Nephron (organoid): Measurements from ENCODE around the gene MS4A15.

Source experiments
- H3K27ac Mint-ChIP-seq, 3 experiments: 2 replicates each; pipeline ENCODE4 v1.8.0; 2020; ENCODE audit warnings: mixed read lengths in 3 of 3, mild to moderate bottlenecking in 2 of 3, moderate library complexity in 1 of 3
- H3K27me3 Mint-ChIP-seq: 2 replicates; pipeline ENCODE4 v1.8.0; 2021; ENCODE audit warnings: low read depth, mild to moderate bottlenecking, moderate library complexity, mixed read lengths
- H3K36me3 Mint-ChIP-seq: 2 replicates; pipeline ENCODE4 v1.8.0; 2020; ENCODE audit warnings: low read depth, mixed read lengths
- H3K4me1 Mint-ChIP-seq: 2 replicates; pipeline ENCODE4 v1.8.0; 2020; ENCODE audit warnings: mixed read lengths
- H3K4me3 Mint-ChIP-seq, 3 experiments: 2 replicates each; pipeline ENCODE4 v1.8.0; 2020; ENCODE audit warnings: mild to moderate bottlenecking in 3 of 3, mixed read lengths in 3 of 3, moderate library complexity in 2 of 3
- H3K9me3 Mint-ChIP-seq: 2 replicates; pipeline ENCODE4 v1.8.0; 2020; ENCODE audit warnings: mixed read lengths
- CTCF ChIP-seq, 3 experiments: fragments of 200-600 bp; sonication (generic); IDR thresholded peaks; one replicate each; pipeline ENCODE4 v1.5.0; 2021; ENCODE audit warnings: antibody characterized with exemption in 3 of 3; ENCODE audit not compliant: unreplicated experiment in 3 of 3

MS4A15 gene

GRCh38 chr11:60795291-60795690 is 38.6 kb downstream of the MS4A15 start:
- Mint-ChIP-seq H3K27ac (no peak overlapping the region), H3K36me3 (no peaks in the 10 kb centered on the region), H3K4me1 (no peaks in the 10 kb centered on the region), H3K27me3 (peaks cover 25% of the 10 kb centered on the region), H3K4me3 (no peak overlapping the region), H3K9me3 (peaks cover 12% of the 10 kb centered on the region)
- TF ChIP-seq CTCF (IDR thresholded peaks at IDR 0.05; ENCODE audit: unreplicated experiment in 3 of 3), result no peak

- no peaks in the 10 kb centered on the region for H3K36me3 Mint-ChIP-seq
- peaks cover 20% of the 10 kb centered on the region for H3K27me3 Mint-ChIP-seq
- no peaks in the 10 kb centered on the region for H3K4me1 Mint-ChIP-seq
- H3K9me3 Mint-ChIP-seq, result no peaks in the 10 kb centered on the region
- H3K27ac Mint-ChIP-seq, result no peak overlapping the region
- no peak for TF ChIP-seq CTCF (IDR thresholded peaks at IDR 0.05; ENCODE audit: unreplicated experiment in 3 of 3)
- no peak overlapping the region for H3K4me3 Mint-ChIP-seq
Measured at GRCh38 chr11:60797846-60798630, 41.4 kb downstream of the MS4A15 start.

- H3K4me3 Mint-ChIP-seq, result no peak overlapping the region
- H3K27me3 Mint-ChIP-seq, result peaks cover 14% of the 10 kb centered on the region
- H3K27ac Mint-ChIP-seq, result no peak overlapping the region
- no peaks in the 10 kb centered on the region for H3K36me3 Mint-ChIP-seq
- H3K4me1 Mint-ChIP-seq, result no peaks in the 10 kb centered on the region
- H3K9me3 Mint-ChIP-seq, result no peaks in the 10 kb centered on the region
- no peak for TF ChIP-seq CTCF (IDR thresholded peaks at IDR 0.05; ENCODE audit: unreplicated experiment in 3 of 3)
Measured at GRCh38 chr11:60798631-60799030, 42.0 kb downstream of the MS4A15 start.

GRCh38 chr11:60801194-60801593 is 44.5 kb downstream of the MS4A15 start:
- H3K27ac Mint-ChIP-seq, result no peak overlapping the region
- H3K36me3 Mint-ChIP-seq, result no peaks in the 10 kb centered on the region
- H3K4me1 Mint-ChIP-seq, result no peaks in the 10 kb centered on the region
- H3K9me3 Mint-ChIP-seq, result no peaks in the 10 kb centered on the region
- no peak overlapping the region for H3K4me3 Mint-ChIP-seq
- peaks cover 20% of the 10 kb centered on the region for H3K27me3 Mint-ChIP-seq
- no peak for TF ChIP-seq CTCF (IDR thresholded peaks at IDR 0.05; ENCODE audit: unreplicated experiment in 3 of 3)

- no peaks in the 10 kb centered on the region for H3K36me3 Mint-ChIP-seq
- H3K27ac Mint-ChIP-seq, result no peak overlapping the region
- no peak for TF ChIP-seq CTCF (IDR thresholded peaks at IDR 0.05; ENCODE audit: unreplicated experiment in 3 of 3)
- H3K4me1 Mint-ChIP-seq, result no peaks in the 10 kb centered on the region
- H3K27me3 Mint-ChIP-seq, result peaks cover 24% of the 10 kb centered on the region
- no peaks in the 10 kb centered on the region for H3K9me3 Mint-ChIP-seq
- no peak overlapping the region for H3K4me3 Mint-ChIP-seq
Measured at GRCh38 chr11:60803273-60803936, 46.7 kb downstream of the MS4A15 start.
